ENCODE measurements around the gene FBXW5.

Gene FBXW5

DNA sequence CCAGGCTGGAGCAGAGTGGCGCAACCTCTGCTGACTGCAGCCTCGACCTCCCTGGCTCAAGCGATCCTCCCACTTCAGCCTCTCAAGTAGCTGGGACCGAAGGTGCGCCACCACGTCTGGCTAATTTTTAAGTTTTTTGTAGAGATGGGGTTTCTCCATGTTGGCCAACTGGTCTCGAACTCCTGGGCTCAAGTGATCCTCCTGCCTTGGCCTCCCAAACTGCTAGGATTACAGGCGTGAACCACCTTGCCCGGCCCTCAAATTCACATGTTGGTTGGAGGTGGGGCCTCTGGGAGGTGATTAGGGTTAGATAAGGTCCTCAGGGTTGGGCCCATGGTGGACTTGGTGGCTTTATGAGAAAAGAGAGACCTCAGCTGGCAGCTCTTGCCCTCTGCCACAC, 17.6 kb upstream of the FBXW5 start:
- Histone ChIP-seq H3K4me1 (peaks cover 0 to 20% (median 11%) of the 10 kb centered on the region in 4 donors), H3K36me3 (no peaks in the 10 kb centered on the region), H3K27me3 (peaks cover 0 to 2% of the 10 kb centered on the region in 2 donors), H3K9me3 (no peaks in the 10 kb centered on the region), H3K27ac (peak overlapping the region in 1 of 2 donors; percentile 47), H3K4me3 (no peak overlapping the region)
- DNase-seq = no peak
- TF ChIP-seq, protein P1, sequence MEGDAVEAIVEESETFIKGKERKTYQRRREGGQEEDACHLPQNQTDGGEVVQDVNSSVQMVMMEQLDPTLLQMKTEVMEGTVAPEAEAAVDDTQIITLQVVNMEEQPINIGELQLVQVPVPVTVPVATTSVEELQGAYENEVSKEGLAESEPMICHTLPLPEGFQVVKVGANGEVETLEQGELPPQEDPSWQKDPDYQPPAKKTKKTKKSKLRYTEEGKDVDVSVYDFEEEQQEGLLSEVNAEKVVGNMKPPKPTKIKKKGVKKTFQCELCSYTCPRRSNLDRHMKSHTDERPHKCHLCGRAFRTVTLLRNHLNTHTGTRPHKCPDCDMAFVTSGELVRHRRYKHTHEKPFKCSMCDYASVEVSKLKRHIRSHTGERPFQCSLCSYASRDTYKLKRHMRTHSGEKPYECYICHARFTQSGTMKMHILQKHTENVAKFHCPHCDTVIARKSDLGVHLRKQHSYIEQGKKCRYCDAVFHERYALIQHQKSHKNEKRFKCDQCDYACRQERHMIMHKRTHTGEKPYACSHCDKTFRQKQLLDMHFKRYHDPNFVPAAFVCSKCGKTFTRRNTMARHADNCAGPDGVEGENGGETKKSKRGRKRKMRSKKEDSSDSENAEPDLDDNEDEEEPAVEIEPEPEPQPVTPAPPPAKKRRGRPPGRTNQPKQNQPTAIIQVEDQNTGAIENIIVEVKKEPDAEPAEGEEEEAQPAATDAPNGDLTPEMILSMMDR (IDR thresholded peaks at IDR 0.05) = no peak
- intact Hi-C loops (cut with DNase I; ENCODE audit: low total_unique reads) = no loop called here

DNA sequence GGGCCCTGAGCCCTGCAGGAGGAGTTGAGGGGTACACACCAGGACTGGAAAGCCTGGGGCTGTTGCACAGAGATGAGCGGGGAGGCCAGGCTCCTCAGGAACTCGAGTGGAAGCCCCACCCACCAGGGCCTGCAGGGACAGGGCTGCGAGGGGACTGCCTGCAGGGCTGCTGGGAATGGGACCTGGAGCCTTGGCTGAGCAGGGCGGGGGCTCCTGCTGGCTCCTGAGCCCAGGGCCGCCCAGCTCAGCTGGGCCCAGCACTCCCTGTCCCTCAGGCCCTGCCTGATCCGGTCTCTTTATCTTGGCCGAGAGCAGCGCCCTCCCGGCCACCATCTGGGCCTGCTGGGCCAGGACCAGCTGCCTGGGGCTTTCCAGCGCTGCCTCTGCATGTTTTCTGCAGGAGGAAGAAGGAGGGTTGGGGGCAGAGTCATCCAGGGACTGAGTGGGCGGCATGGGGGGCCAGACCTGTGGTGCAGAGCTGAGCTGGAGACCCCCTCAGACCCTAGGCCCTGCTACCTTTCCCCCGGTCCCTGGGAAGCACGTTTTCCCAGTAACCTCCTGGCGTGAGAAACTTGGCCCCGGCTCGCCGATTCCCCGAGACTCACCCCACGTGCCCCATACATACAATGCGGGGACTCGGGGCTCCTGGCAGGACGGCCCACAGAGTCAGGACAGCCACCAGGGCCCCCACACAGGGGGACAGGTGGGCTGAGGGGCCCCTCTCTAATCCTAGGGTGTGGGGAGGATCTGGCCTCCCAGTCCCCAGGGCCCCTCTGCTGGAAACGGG, 16.9 kb upstream of the FBXW5 start:
- Histone ChIP-seq H3K36me3 (no peaks in the 10 kb centered on the region), H3K27me3 (peaks cover 0 to 2% of the 10 kb centered on the region in 2 donors), H3K4me1 (peaks cover 0 to 19% (median 11%) of the 10 kb centered on the region in 4 donors), H3K9me3 (no peaks in the 10 kb centered on the region), H3K27ac (peak overlapping the region; percentile 40 to 47), H3K4me3 (no peak overlapping the region)
- intact Hi-C loops (cut with DNase I; ENCODE audit: low total_unique reads) = no loop called here
- TF ChIP-seq, protein P1 (IDR thresholded peaks at IDR 0.05) = no peak
- DNase-seq = no peak

DNA sequence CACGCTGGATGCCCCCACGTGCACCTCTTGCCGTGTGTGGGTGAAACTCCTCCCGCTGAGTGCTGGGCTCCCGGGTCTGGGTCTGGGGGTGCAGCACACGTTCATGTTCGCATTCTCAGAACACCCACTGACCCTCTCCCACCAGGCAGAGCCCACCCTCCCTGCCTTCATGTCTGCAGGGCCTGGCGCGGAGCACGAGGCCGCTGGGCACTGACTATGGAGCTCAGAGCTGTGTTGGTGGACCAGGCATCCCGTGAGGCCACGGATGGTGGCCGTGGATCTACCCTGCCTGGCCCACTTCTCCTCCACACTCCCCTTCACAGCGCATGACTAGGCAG, 16.4 kb upstream of the FBXW5 start:
- H3K36me3 ChIP-seq = no peaks in the 10 kb centered on the region
- no peak for DNase-seq
- peak overlapping the region; percentile 40 to 47 for H3K27ac ChIP-seq
- intact Hi-C loops (cut with DNase I; ENCODE audit: low total_unique reads) = no loop called here
- peaks cover 0 to 13% (median 10%) of the 10 kb centered on the region in 4 donors for H3K4me1 ChIP-seq
- TF ChIP-seq, protein P1 (IDR thresholded peaks at IDR 0.05) = no peak
- no peaks in the 10 kb centered on the region for H3K9me3 ChIP-seq
- H3K4me3 ChIP-seq = no peak overlapping the region
- H3K27me3 ChIP-seq = no peaks in the 10 kb centered on the region

DNA sequence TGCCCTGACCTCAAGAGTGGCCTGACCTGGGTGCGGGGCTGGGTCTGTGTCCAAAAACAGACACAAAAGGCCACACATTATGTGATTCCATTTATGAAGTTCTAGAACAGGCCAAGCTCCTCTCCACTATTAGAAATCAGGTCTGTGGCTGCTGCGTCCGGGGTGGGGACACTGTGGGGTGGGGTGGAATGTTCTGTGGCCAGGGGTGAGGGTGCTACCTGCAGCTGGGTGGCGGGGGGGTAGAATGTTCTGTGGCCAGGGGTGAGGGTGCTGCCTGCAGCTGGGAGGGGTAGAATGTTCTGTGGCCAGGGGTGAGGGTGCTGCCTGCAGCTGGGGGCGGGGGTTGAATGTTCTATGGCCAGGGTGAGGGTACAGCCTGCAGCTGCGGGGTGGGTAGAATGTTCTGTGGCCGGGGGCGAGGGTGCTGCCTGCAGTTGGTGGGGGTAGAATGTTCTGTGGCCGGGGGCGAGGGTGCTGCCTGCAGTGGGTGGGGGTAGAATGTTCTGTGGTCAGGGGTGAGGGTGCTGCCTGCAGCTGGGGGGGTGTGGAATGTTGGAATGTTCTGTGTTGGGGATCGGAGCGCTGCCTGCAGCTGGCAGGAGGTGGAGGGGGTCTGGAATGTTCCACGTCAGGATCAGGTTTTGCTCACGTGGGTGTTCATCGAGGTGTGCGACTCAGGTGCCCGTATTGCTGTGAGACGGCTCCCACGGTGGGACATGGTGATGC, 15.8 kb upstream of the FBXW5 start:
- no peak overlapping the region for H3K27ac ChIP-seq
- TF ChIP-seq, protein P1 (IDR thresholded peaks at IDR 0.05) = no peak
- intact Hi-C loops (cut with DNase I; ENCODE audit: low total_unique reads) = no loop called here
- H3K4me1 ChIP-seq = peaks cover 0 to 13% (median 10%) of the 10 kb centered on the region in 4 donors
- H3K4me3 ChIP-seq = no peak overlapping the region
- no peaks in the 10 kb centered on the region for H3K9me3 ChIP-seq
- DNase-seq = no peak
- no peaks in the 10 kb centered on the region for H3K36me3 ChIP-seq
- H3K27me3 ChIP-seq = no peaks in the 10 kb centered on the region

DNA sequence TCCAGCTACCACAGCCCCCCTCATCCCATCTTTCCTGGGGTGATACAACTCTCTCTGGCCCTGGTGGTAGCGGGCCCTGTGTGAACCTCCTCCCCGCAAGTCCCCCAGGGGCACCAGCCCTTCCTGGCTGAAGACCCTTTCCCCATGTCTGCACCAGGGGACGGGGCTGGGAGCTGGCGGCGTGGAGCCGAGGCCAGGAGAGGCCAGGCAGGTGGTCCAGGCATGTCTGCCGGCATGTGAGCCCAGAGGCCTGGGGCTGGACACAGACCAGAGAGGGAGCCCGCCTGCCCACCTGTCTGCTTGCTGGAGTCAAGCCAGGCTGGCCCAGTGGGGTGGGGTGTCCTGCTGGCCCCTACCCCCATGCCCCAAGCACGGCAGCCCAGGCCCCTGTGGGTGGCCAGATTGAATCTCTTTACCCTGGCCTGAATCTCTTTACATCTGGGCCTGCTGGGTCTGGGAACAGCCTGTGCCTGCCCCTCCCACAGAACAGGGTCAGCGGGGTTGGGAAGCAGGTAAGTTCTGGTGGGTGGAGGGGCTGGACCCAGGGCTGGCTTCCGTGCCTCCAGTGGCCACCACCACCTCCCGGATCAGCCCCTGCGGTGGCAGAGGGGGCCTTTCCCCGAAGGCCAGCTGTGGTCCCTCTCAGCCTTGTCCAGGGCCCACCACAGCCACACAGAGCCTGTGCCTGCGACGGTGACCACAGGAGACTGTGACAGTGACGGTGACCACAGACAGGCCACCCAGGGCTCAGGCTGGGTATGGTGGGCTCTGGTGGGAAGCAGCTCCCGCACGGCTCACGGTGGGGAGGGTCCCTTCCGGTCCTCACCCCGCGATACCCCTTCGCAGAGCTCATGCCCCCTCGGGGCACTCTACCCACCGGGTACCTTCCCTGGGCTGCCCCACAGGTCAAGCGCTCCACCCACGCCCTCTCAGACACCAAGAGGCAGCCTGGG, 14.6 kb upstream of the FBXW5 start:
- H3K36me3 ChIP-seq = no peaks in the 10 kb centered on the region
- no peak overlapping the region for H3K27ac ChIP-seq
- no peak overlapping the region for H3K4me3 ChIP-seq
- no peaks in the 10 kb centered on the region for H3K9me3 ChIP-seq
- H3K4me1 ChIP-seq = peaks cover 0 to 13% (median 10%) of the 10 kb centered on the region in 4 donors
- TF ChIP-seq, protein P1 (IDR thresholded peaks at IDR 0.05) = no peak
- H3K27me3 ChIP-seq = no peaks in the 10 kb centered on the region
- no peak for DNase-seq
- intact Hi-C loops (cut with DNase I; ENCODE audit: low total_unique reads) = no loop called here

All from tibial artery (tissue), 4 donors.